ENCODE data around the gene CTNNBL1.
"Not testable (repeated sequence)": the region's sequence is repeated elsewhere in the genome, so short reads cannot be mapped to it uniquely, and the experiment has no call there.

Gene CTNNBL1

DNA sequence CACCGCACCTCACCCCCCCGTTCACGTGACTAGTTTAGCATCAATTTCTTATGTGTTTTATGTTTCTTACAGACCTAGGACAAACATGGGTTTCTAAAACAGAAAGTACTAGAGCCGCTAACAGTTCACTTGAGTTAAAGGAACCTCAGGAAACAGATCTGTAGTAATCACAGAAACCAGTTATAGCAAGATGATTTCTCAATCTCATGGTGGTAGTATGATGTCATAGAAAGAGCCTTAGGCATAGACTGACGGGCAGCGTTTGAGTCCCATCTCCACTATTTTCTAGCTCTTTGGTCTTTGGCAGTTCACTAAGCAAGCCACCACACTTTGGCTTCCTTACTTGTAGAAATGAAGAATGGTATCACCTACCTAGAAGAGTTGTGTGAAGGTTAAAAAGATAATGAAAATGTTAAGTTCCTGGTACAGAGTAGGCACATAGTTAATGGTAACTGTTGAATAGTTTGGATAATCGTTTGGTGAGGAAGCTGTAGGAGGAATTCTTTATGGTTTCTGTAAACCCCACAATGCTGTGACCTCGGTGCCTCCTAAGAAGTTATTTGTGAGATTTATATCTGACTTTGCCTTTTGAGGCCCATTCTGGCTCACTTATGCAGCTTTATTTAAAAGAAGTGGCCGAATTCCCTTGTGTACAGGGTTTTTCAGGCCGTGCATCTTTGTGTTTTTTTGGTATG is 21.3 kb downstream of the CTNNBL1 start:
- DNase-seq (ENCODE audit: low spot score in 2 of 2): no peak
- Mint-ChIP-seq H3K4me1 (peaks cover 32% of the 10 kb centered on the region), H3K27ac (no peak overlapping the region), H3K36me3 (no peaks in the 10 kb centered on the region), H3K4me3 (no peak overlapping the region), H3K9me3 (no peaks in the 10 kb centered on the region)
- no peak for ATAC-seq

DNA sequence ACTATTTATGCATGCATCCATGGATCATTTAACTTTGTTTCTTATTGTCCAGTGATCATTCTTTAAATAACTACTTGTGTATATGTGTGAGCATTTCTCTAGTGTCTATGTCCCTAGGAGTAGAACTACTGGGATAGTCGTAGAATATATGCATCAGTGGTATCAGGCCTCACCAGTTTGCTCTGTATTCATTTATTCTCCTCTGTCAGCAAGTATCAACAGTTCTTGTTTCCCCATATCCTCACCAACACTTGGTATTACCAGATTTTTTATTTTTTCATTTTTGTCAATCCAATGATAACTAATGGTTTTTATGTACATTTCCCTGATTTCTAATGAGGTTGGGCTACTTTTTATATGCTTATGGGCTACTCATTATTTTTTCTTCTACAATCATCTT is 27.9 kb downstream of the CTNNBL1 start:
- Mint-ChIP-seq H3K4me3 (no peak overlapping the region), H3K36me3 (no peaks in the 10 kb centered on the region), H3K9me3 (peaks cover 4% of the 10 kb centered on the region), H3K27ac (no peak overlapping the region), H3K4me1 (peaks cover 10% of the 10 kb centered on the region)
- DNase-seq (ENCODE audit: low spot score in 2 of 2): no peak
- no peak for ATAC-seq

DNA sequence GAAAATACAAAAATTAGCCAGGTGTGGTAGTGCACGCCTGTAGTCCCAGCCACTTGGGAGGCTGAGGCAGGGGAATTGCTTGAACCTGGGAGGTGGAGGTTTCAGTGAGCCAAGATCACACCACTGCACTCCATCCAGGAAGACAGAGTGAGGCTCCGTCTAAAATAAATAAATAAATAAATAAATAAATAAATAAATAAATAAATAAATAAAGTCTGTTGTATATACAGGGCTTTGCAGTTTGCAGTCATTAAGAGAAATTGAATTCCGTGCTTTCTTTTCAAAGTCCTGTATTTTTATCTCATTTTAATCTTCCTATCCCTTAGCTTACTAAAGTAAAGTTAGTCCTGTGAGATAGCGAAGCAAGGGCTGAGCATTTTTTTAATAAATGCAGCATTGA is 28.5 kb downstream of the CTNNBL1 start:
- H3K9me3 Mint-ChIP-seq: not testable (repeated sequence)

DNA sequence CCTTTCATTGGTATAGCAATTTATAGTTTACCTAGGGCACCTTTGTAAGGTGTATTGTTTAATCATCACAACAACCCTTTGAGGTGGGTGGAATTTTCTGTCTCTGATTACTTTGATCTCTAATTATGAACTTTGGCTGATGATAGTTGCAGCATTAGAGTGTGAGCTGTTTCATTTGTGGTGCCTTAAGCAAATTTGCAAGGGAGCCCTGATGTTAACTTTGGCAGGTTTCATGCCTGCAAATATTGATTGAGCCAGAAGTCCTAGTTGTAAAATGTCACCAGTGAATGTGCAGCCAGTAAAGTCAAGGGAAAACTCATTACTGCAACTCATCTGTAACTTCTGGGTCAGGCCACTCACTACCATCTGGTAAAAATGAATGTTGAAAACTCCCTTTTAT is 29.8 kb downstream of the CTNNBL1 start:
- DNase-seq (ENCODE audit: low spot score in 2 of 2) (no peak), ATAC-seq (no peak)
- H3K9me3 Mint-ChIP-seq: peaks cover 4% of the 10 kb centered on the region
- H3K36me3 Mint-ChIP-seq: no peaks in the 10 kb centered on the region
- H3K4me3 Mint-ChIP-seq: no peak overlapping the region
- H3K4me1 Mint-ChIP-seq: peaks cover 22% of the 10 kb centered on the region
- no peak overlapping the region for H3K27ac Mint-ChIP-seq

More for the DNA sequence above, 28.5 kb downstream of the CTNNBL1 start:
- not testable (repeated sequence) for H3K27ac Mint-ChIP-seq; DNase-seq (ENCODE audit: low spot score in 2 of 2); H3K4me3 Mint-ChIP-seq; ATAC-seq; H3K36me3 Mint-ChIP-seq
- H3K4me1 Mint-ChIP-seq: peaks cover 14% of the 10 kb centered on the region

DNA sequence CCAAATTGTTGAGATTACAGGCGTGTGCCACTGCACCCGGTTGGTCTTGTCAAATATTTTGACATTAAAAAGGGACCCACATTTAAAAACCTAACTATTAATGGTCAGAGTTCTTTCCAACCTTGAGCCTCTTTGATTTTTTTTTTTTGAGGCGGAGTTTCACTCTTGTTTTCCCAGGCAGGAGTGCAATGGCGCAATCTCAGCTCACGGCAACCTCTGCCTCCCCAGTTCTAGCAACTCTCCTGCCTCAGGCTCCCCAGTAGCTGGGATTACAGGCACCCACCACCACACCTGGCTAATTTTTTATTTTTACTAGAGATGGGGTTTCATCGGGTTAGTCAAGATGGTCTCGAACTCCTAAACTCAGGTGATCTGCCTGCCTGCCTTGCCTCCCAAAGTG is 31.3 kb downstream of the CTNNBL1 start:
- H3K36me3 Mint-ChIP-seq: no peaks in the 10 kb centered on the region
- no peak overlapping the region for H3K4me3 Mint-ChIP-seq
- no peak for DNase-seq (ENCODE audit: low spot score in 2 of 2)
- H3K9me3 Mint-ChIP-seq: peaks cover 4% of the 10 kb centered on the region
- H3K4me1 Mint-ChIP-seq: peaks cover 26% of the 10 kb centered on the region
- ATAC-seq: no peak
- no peak overlapping the region for H3K27ac Mint-ChIP-seq

DNA sequence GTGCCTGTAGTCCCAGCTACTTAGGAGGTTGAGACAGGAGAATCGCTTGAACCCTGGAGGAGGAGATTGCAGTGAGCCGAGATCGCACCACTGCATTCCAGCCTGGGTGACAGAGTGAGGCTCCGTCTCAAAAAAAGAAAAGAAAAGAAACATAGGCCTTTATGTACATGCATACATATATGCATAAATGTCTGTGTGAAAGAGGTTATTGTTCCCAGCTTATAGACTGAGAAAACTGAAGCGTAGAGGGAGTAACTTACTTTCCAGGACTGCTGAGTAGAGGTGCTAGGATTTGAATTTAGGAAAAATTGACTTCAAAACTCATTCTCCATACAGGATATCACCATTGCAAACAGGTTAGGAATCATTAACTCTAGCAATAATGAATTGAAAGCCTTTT is 32.0 kb downstream of the CTNNBL1 start:
- DNase-seq (ENCODE audit: low spot score in 2 of 2) (no peak), ATAC-seq (no peak)
- Mint-ChIP-seq H3K9me3 (peaks cover 4% of the 10 kb centered on the region), H3K36me3 (no peaks in the 10 kb centered on the region), H3K27ac (no peak overlapping the region), H3K4me3 (no peak overlapping the region), H3K4me1 (peaks cover 26% of the 10 kb centered on the region)

DNA sequence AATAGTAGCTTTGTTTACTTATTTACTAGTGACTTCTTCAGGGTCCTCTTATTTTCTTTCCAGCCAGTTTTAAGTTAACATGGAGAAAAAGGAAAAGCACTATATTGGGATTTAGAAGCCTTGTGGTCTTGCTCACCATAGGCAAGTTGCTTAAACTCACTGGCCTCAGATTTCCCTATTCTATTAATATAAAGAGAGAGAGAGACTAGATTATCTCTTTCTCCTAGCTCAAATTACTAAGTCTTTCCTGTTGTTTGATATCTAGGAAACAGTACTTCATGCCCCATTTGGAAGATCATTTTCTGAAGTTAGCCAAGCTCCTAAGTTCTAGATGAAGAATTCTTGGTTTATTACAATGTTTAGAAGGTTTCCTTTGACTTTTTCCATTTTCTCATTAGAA is 32.5 kb downstream of the CTNNBL1 start:
- no peak for ATAC-seq
- Mint-ChIP-seq H3K4me1 (peaks cover 26% of the 10 kb centered on the region), H3K4me3 (no peak overlapping the region), H3K9me3 (peaks cover 3% of the 10 kb centered on the region), H3K27ac (no peak overlapping the region), H3K36me3 (peaks cover 3% of the 10 kb centered on the region)
- no peak for DNase-seq (ENCODE audit: low spot score in 2 of 2)

DNA sequence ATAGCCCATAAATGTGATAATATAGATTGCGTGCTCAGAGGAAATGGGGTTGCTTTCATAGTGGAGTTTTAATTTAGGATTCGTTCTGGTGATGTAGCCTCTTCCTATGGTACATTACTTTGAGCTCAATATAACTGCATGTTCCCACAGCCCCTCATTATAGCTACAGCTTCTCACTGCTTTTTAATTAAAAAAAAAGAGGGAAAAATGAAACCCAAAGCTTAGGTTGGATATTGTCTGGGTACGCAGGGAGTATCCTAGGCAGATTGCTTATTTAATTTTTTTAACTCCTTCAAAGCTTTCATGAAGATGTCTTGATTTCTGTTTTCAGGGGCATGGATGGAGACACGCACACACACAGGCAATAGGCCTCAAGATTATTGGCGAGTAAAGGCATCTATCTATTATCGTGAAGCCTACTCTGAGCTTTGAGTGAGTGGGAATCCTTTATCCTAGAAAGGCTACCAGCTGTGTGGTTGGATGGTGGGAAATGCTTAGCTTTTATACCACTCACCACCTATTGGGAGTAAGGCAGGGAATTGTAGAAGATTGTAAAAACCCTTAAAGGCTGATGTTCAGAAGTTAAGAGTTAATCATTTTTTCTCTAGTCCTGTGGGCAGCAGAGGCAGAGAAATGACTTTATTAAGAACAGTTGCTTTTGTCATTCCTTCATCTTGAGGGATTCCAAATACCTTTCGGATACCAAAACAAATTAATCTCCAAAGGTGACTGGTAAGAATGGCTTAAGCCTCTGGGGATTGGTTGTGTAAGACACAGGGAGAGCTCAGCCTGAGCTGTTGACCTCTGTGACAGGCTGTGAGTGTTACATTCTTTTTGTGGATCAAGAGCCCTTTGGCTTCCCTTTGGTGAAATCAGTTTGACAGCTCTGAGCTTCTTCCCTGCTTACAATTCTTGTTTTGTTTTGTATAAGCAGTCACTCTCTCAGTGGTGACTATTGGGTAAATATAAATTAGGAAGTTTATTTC is 33.4 kb downstream of the CTNNBL1 start:
- Mint-ChIP-seq H3K9me3 (no peaks in the 10 kb centered on the region), H3K36me3 (peaks cover 7% of the 10 kb centered on the region), H3K4me3 (no peak overlapping the region), H3K4me1 (peaks cover 26% of the 10 kb centered on the region), H3K27ac (no peak overlapping the region)
- ATAC-seq: no peak
- DNase-seq (ENCODE audit: low spot score in 2 of 2): no peak

DNA sequence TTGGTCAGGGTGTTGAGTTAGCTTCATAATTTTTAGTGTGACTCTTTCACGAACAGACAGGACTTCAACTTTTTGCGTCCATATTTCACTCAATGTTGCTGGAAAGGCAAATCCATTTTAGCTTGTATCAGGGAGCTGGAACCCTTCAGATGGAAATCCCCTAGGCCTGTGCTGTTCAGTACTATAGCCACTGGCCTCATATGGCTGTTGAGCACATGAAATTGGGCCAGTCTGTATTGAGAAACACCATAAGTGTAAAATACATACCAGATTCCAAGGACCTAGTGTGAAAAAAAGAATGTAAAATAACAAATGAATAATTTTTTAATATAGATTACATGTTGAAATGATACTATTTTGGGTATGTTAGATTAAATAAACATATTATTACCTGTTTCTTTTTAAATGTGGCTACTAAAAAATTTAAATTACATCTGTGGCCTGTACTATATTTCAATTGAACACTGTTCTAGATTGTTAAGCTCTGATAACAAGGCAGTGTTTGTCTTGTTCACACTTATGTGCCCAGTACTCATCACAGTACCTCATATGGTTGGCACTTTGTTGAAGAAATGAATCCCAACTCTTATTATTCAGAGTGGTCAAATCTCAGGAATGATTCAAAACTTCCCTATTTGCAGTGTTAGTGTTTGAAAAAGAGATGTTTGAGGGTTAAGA is 34.3 kb downstream of the CTNNBL1 start:
- H3K36me3 Mint-ChIP-seq: peaks cover 14% of the 10 kb centered on the region
- H3K27ac Mint-ChIP-seq: peak overlapping the region; percentile 21
- peaks cover 26% of the 10 kb centered on the region for H3K4me1 Mint-ChIP-seq
- no peak overlapping the region for H3K4me3 Mint-ChIP-seq
- DNase-seq (ENCODE audit: low spot score in 2 of 2): no peak
- H3K9me3 Mint-ChIP-seq: no peaks in the 10 kb centered on the region
- peak; percentile 85 for ATAC-seq

DNA sequence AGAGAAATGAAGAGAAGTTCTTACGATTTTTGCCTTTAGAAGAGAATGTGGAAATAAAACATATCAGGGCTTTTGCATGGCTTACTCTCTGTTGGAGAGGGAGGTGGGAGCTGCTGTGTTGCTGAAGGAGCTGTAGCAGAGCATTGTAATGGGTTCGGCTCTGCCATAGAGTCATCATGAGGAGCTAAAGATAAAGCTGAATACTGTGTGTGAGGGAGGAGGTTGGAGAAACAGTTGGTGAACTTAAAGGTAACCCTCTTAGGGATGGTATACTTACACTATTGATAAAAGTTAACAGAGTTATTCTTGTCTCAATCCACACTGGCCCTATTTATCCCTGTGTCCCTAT is 34.8 kb downstream of the CTNNBL1 start:
- H3K36me3 Mint-ChIP-seq: peaks cover 19% of the 10 kb centered on the region
- no peaks in the 10 kb centered on the region for H3K9me3 Mint-ChIP-seq
- no peak for DNase-seq (ENCODE audit: low spot score in 2 of 2)
- H3K4me1 Mint-ChIP-seq: peaks cover 26% of the 10 kb centered on the region
- peak overlapping the region; percentile 21 for H3K27ac Mint-ChIP-seq
- no peak overlapping the region for H3K4me3 Mint-ChIP-seq
- ATAC-seq: peak; percentile 31

DNA sequence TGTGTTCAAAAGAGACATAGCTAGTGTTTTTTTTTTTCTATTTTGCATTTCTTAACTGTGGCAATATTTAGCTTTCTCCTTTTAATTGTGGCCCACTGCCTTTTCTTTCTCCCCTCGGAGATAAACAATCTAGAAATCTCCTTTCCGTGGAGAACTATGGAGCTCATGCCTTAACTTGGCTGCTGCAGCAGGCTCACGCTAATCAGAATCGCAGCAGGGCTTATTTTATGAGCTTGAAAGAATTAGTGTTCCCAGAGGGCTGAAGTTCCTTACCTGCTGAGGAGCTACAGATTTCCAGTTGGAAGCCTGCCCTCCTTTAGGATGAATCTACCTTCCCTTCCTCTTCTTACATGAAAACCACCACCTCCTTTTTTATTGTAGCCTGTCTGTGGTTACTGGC is 35.6 kb downstream of the CTNNBL1 start:
- Mint-ChIP-seq H3K27ac (no peak overlapping the region), H3K9me3 (no peaks in the 10 kb centered on the region), H3K36me3 (peaks cover 25% of the 10 kb centered on the region), H3K4me1 (peaks cover 33% of the 10 kb centered on the region), H3K4me3 (no peak overlapping the region)
- DNase-seq (ENCODE audit: low spot score in 2 of 2) (no peak), ATAC-seq (no peak)

DNA sequence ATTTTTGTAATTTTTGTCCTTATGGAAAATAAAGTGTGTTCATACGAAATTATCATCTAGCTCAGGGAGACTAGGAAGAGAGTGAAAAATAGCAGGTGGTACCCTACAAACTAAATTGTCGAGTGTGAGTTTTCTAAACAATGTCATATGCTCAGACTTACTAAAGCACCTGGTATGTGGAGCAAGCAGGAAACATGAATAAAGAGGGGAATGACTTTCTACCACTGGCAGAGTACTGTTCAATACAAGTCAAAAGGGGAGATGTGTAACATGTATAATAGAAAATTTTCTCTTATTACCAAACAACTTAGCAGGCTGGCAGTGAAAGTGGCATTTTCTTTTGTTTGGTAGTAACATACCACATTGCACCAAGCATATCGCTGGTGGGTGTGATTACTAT is 36.1 kb downstream of the CTNNBL1 start:
- Mint-ChIP-seq H3K36me3 (peaks cover 25% of the 10 kb centered on the region), H3K4me1 (peaks cover 37% of the 10 kb centered on the region), H3K27ac (no peak overlapping the region), H3K9me3 (no peaks in the 10 kb centered on the region), H3K4me3 (no peak overlapping the region)
- DNase-seq (ENCODE audit: low spot score in 2 of 2) (no peak), ATAC-seq (no peak)

DNA sequence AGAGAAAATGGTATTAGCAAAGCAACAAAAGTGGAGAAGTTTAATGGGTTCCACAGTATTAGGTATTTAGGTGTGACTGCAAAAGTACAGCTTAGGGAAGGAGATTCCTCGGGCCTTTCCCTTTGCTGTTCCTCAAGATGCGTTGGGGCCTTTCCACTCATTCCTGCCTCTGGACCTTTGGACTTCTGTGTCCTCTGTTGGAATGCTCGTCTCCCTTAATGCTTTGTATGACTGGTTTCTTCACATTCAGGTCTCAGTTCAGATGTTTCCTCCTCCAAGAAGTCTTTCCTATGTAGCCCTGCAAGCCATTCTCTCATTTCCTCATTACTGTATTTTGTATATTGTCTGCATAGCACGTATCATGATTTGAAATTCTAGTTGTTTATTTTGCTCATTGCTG is 39.6 kb downstream of the CTNNBL1 start:
- ATAC-seq (no peak), DNase-seq (ENCODE audit: low spot score in 2 of 2) (no peak)
- Mint-ChIP-seq H3K9me3 (no peaks in the 10 kb centered on the region), H3K36me3 (peaks cover 45% of the 10 kb centered on the region), H3K4me1 (peaks cover 29% of the 10 kb centered on the region), H3K27ac (no peak overlapping the region), H3K4me3 (no peak overlapping the region)

DNA sequence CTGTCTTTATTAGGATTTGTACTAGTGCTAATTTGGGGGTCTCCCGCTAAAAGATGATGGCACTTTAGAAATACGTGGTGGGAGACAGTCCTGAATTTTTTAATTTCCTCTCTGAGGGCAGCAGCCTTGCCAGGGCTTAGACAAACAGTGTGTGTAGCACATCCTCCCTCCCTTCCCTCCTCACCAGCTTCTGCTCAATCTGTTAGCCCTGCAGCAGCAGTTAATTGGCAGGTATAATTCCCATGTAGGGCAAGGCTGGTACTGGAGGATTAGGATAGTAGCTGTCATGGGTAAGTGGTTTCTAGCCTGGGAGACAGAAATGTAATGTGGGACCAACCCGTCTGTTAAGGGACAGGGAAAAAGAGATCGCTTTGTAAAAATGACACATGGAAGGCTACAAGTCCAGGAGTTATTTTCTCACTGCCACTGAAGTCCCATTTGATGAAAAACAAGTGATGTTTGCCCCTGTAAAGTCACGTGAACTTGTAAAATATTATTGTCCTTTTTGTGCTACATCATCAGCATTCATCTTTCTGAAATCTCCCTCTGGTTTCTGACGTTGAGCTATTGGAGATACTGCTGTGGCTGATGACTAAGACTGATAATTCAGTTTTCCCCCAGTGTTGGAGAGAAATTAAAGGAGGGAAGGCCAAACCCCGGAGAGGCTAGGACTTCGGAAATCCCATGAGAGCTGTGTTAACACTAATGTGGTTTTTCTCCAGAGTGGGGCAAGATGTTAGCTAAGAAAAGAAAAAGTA is 40.6 kb downstream of the CTNNBL1 start:
- ATAC-seq (peak; percentile 42), DNase-seq (ENCODE audit: low spot score in 2 of 2) (no peak)
- H3K27ac Mint-ChIP-seq: peak overlapping the region; percentile 44
- H3K4me3 Mint-ChIP-seq: no peak overlapping the region
- H3K36me3 Mint-ChIP-seq: peaks cover 55% of the 10 kb centered on the region
- H3K4me1 Mint-ChIP-seq: peaks cover 30% of the 10 kb centered on the region
- no peaks in the 10 kb centered on the region for H3K9me3 Mint-ChIP-seq

DNA sequence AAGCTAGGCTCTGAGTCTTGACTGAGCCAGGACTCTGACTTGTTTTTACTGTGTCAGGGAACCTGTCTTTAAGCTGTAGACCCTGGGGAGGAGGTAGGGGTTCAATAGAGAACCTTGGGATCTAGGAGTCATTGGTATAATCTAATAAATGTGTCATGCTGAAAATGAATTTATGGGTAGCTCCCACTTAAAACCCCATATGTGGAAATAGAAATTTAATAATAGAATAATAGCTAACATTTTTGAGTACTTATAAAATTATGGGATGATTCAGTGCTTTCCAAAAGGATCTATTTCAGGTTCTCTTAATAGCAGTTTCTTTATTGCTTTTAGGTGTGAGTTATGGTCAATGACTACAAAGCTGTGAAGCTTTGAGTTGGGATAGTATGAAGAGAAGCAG is 41.7 kb downstream of the CTNNBL1 start:
- Mint-ChIP-seq H3K27ac (peak overlapping the region; percentile 44), H3K4me3 (no peak overlapping the region), H3K4me1 (peaks cover 22% of the 10 kb centered on the region), H3K9me3 (no peaks in the 10 kb centered on the region), H3K36me3 (peaks cover 64% of the 10 kb centered on the region)
- no peak for ATAC-seq
- no peak for DNase-seq (ENCODE audit: low spot score in 2 of 2)

All from stimulated activated effector memory CD8-positive, alpha-beta T cell treated with anti-CD3 and anti-CD28 coated beads, Interleukin-12 subunit alpha, Interleukin-12 subunit beta, amount 100 ng/mL, for 72 hours (primary cell).